BJ (cell line): ENCODE results near the gene MRI1. TPM values are rescaled to one million over a fixed set of nuclear protein-coding genes. Genes with fewer than 3 reads are reported as not detected.

Source experiments
- CTCF ChIA-PET: fragments of 350-600 bp; formaldehyde crosslinking; extraction: SDS; loops from one replicate; lab custom pipeline; 2021; ENCODE audit warnings: antibody characterized with exemption, inconsistent platforms; lab: Yijun Ruan, JAX
- POLR2A ChIA-PET: fragments of 300-600 bp; sonication (Branson Sonifier 250); formaldehyde crosslinking; extraction: SDS; loops from one replicate; lab custom pipeline; 2021; ENCODE audit warnings: antibody characterized with exemption; lab: Charles Lee
- DNase-seq: peaks from one replicate; pipeline ENCODE4 v3.0.0-alpha.2; 2011; ENCODE audit warnings: low read depth
- H3K27me3 ChIP-seq: 2 replicates; pipeline ENCODE4 v1.6.0; 2011; ENCODE audit warnings: low read length; ENCODE audit not compliant: control insufficient read depth, insufficient read depth
- H3K36me3 ChIP-seq: 2 replicates; pipeline ENCODE4 v1.5.1; 2011; ENCODE audit warnings: low read length; ENCODE audit not compliant: control insufficient read depth, insufficient read depth
- H3K4me3 ChIP-seq: 2 replicates; pipeline ENCODE4 v1.5.1; 2011; ENCODE audit warnings: low read depth, mild to moderate bottlenecking, control low read depth, low read length
- polyA plus RNA-seq: library from polyadenylated mRNA; depleted of rRNA; stranded (reverse); fragments of >200 nt; gene quantifications from 2 replicates; pipeline ENCODE4 v1.2.3, GENCODE V29; 2011
- TF ChIP-seq, protein P1 (sequence below): IDR thresholded peaks from 2 replicates; pipeline ENCODE4 v1.5.1; 2011; ENCODE audit warnings: low read depth, mild to moderate bottlenecking, control low read depth, inconsistent platforms, low read length, moderate library complexity; ENCODE audit not compliant: insufficient read depth

MRI1 gene
- polyA plus RNA-seq, 1 experiment = 42.1 TPM

DNA sequence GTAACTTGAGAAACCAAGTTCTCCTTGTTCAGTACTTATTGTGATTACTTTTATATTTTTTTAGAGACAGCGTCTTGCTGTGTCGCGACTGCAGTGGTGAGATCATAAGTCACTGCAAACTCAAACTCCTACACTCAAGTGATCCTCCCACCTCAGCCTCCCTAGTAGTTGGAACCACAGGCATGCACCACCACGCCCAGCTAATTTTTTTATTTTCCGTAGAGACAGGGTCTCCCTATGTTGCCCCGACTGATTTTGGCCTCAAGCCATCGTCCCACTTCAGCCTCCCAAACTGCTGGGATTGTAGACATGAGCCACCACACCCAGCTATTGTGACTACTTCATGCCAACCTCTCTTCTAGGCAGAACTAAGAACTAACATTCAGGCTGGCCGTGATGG, 18.2 kb downstream of the MRI1 start:
- TF ChIP-seq, protein P1, sequence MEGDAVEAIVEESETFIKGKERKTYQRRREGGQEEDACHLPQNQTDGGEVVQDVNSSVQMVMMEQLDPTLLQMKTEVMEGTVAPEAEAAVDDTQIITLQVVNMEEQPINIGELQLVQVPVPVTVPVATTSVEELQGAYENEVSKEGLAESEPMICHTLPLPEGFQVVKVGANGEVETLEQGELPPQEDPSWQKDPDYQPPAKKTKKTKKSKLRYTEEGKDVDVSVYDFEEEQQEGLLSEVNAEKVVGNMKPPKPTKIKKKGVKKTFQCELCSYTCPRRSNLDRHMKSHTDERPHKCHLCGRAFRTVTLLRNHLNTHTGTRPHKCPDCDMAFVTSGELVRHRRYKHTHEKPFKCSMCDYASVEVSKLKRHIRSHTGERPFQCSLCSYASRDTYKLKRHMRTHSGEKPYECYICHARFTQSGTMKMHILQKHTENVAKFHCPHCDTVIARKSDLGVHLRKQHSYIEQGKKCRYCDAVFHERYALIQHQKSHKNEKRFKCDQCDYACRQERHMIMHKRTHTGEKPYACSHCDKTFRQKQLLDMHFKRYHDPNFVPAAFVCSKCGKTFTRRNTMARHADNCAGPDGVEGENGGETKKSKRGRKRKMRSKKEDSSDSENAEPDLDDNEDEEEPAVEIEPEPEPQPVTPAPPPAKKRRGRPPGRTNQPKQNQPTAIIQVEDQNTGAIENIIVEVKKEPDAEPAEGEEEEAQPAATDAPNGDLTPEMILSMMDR = no peak
- POLR2A ChIA-PET = no interaction called here
- H3K27me3 ChIP-seq = no peaks in the 10 kb centered on the region
- H3K36me3 ChIP-seq = peaks cover 12% of the 10 kb centered on the region
- H3K4me3 ChIP-seq = no peak overlapping the region
- CTCF ChIA-PET = interaction anchor here (1.1 to 6.0 kb wide), 2 partner anchors 53 to 80 kb away, joined by 3 to 61 read pairs; no protein-coding TSS in a partner anchor
- DNase-seq = no peak

DNA sequence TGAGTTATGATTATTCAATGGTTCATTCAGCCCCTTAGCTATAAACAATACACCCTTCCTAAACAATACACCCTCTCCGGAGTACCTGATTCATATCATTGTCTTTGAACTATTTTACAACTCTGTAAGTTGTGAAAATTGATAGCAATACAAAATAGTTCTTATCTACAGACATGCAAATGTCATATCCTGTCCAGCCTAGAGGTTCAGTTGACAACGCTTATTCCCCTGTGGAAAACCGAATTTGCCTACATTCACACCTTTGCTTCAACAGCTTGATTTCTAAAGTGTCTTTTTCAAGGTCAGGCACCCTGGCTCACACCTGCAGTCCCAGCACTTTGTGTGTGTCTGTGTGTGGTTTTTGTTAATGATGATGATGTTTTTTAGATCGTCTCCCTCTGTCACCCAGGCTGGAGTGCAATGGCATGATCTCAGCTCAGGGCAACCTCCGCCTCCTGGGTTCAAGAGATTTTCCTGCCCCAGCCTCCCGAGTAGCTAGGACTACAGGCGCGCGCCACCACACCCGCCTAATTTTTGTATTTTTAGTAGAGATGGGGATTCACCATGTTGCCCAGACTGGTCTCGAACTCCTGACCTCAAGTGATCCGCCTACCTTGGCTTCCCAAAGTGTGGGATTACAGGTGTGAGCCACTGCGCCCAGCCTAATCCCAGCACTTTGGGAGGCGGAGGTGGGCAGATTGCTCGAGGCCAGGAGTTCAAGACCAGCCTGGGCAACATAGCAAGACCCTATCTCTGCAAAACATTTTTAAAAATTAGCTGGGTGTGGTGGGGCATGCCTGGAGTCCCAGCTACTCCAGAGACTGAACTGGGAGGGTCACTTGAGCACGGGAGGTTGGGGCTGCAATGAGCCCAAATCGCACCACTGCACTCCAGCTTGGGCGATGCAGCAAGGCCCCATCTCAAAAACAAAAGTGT, 19.5 kb downstream of the MRI1 start:
- Histone ChIP-seq H3K4me3 (no peak overlapping the region), H3K36me3 (peaks cover 3% of the 10 kb centered on the region; the same call in 1 of the 2 replicates), H3K27me3 (no peaks in the 10 kb centered on the region)
- TF ChIP-seq, protein P1 = no peak
- no peak for DNase-seq
- CTCF ChIA-PET = interaction anchor here (1.0 to 6.0 kb wide), 9 partner anchors 12 to 91 kb away, joined by 3 to 61 read pairs (median 4); no protein-coding TSS in a partner anchor
- POLR2A ChIA-PET = no interaction called here

DNA sequence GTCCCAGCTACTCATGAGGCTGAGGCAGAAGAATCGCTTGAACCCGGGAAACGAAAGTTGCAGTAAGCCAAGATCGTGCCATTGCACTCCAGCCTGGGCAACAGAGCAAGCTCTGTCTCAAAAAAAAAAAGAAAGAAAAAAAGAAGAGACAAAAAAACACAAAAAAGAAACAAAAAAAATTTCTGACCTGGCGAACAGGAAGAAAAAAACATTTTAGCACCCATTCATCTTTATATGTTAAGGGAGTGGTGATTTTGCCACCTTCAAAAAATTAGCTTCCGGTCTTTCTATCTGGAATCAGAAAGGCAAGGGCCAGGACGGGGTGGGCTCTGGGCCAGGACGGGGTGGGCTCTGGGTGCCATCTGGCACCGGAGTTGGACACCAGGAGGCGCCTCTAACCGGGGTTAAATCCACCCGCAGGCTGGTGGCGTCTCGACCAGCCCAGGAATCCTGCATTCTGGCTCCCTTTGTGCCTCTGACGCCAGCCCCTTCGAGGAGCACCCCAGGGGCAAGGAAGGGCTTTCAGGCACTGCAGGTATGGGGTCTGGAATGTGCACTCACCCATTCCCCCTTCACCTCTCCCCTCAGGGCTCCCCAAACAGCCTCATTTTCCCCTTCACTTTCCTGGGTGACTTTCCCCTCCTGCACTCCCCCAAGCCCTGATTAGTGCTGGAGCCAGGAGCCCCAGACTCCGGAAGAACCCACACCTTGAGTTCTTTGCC, 20.6 kb downstream of the MRI1 start:
- Histone ChIP-seq H3K36me3 (no peaks in the 10 kb centered on the region), H3K27me3 (no peaks in the 10 kb centered on the region), H3K4me3 (no peak overlapping the region)
- POLR2A ChIA-PET = no interaction called here
- DNase-seq = no peak
- TF ChIP-seq, protein P1 = peak; percentile 83
- CTCF ChIA-PET = interaction anchor here (0.9 to 6.0 kb wide), 9 partner anchors 11 to 90 kb away, joined by 3 to 61 read pairs (median 4); no protein-coding TSS in a partner anchor

DNA sequence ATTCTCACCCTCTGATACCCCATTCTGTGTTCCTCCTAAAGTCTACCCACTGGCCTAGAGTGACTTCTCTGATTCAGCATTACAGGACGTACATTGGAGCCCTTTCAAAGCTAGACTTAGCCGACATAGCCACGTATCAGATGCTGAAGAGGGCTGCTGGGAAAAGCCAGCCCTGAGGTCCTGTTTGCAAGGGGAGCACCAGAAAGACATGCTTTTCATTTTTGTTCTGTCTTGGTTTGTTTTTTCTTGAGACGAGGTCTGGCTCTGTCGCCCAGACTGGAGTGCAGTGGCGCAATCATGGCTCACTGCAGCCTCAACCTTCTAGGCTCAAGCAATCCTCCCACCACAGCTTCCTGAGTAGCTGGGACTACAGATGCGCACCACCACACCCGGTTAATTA, 24.7 kb downstream of the MRI1 start:
- ChIA-PET CTCF (interaction anchor here (1.2 to 2.4 kb wide), 2 partner anchors 8 to 37 kb away, joined by 3 to 7 read pairs; no protein-coding TSS in a partner anchor), POLR2A (interaction anchor here (0.5 to 0.7 kb wide), 4 partner anchors 50 to 74 kb away, joined by 4 to 5 read pairs (median 4); no protein-coding TSS in a partner anchor)
- Histone ChIP-seq H3K36me3 (no peaks in the 10 kb centered on the region), H3K4me3 (no peak overlapping the region), H3K27me3 (no peaks in the 10 kb centered on the region)
- TF ChIP-seq, protein P1 = no peak
- DNase-seq = peak; percentile 76
